Neural cell (in vitro differentiated cells): ENCODE data around the gene LY6G6F. TPM values are rescaled to one million over a fixed set of nuclear protein-coding genes. Genes with fewer than 3 reads are reported as not detected.

Source experiments
- H2AFZ ChIP-seq: fragments of 200-600, 300-800 bp; sonication (generic), shearing (Covaris generic); 2 replicates; pipeline ENCODE4 v1.6.0; 2014; ENCODE audit warnings: low read depth, mild to moderate bottlenecking, antibody characterized with exemption, low read length, moderate library complexity
- H3F3A ChIP-seq: fragments of 200-600 bp; shearing (Covaris generic); 2 replicates; pipeline ENCODE4 v1.6.1; 2016; ENCODE audit warnings: mild to moderate bottlenecking, moderate library complexity, mixed read lengths, antibody characterized with exemption, low read length; ENCODE audit not compliant: insufficient read depth, poor library complexity, severe bottlenecking
- H3K27ac ChIP-seq: fragments of 200-600, 300-800 bp; sonication (generic), shearing (Covaris generic); 2 replicates; pipeline ENCODE4 v1.5.1; 2014; ENCODE audit warnings: mild to moderate bottlenecking, low read length, moderate library complexity
- H3K27me3 ChIP-seq: fragments of 300-800, 200-600 bp; sonication (generic), shearing (Covaris generic); 2 replicates; pipeline ENCODE4 v1.6.0; 2014; ENCODE audit warnings: mild to moderate bottlenecking, low read depth, low read length, moderate library complexity; ENCODE audit not compliant: insufficient read depth
- H3K36me3 ChIP-seq: fragments of 300-800, 200-600 bp; sonication (generic), shearing (Covaris generic); 2 replicates; pipeline ENCODE4 v1.5.1; 2014; ENCODE audit warnings: mild to moderate bottlenecking, antibody characterized with exemption, low read length, moderate library complexity; ENCODE audit not compliant: insufficient read depth
- H3K4me2 ChIP-seq: fragments of 300-800, 200-600 bp; sonication (generic), shearing (Covaris generic); 2 replicates; pipeline ENCODE4 v1.6.0; 2014; ENCODE audit warnings: mild to moderate bottlenecking, low read length
- H3K4me3 ChIP-seq: fragments of 300-800, 200-600 bp; sonication (generic), shearing (Covaris generic); 2 replicates; pipeline ENCODE4 v1.5.1; 2014; ENCODE audit warnings: mild to moderate bottlenecking, low read length, moderate library complexity
- H3K79me2 ChIP-seq: fragments of 200-600 bp; shearing (Covaris generic); replicated peaks from 2 replicates; pipeline ENCODE4 v1.6.0; 2014; ENCODE audit warnings: mild to moderate bottlenecking, low read length, moderate library complexity; ENCODE audit not compliant: insufficient read depth
- H3K9ac ChIP-seq: fragments of 300-800, 200-600 bp; sonication (generic), shearing (Covaris generic); 2 replicates; pipeline ENCODE4 v1.6.1; 2016; ENCODE audit warnings: mild to moderate bottlenecking, low read length, mixed read lengths
- H3K9me2 ChIP-seq: fragments of 200-600 bp; shearing (Covaris generic); 2 replicates; pipeline ENCODE4 v1.6.1; 2016; ENCODE audit warnings: mild to moderate bottlenecking, low read length, mixed read lengths; ENCODE audit not compliant: insufficient read depth
- H3K9me3 ChIP-seq: fragments of 200-600, 300-800 bp; sonication (generic), shearing (Covaris generic); 2 replicates; pipeline ENCODE4 v1.6.1; 2016; ENCODE audit warnings: mild to moderate bottlenecking, mixed run types, low read length, moderate library complexity, mixed read lengths
- H4K20me1 ChIP-seq: fragments of 200-600 bp; shearing (Covaris generic); 2 replicates; pipeline ENCODE4 v1.6.1; 2016; ENCODE audit warnings: mild to moderate bottlenecking, mixed run types; ENCODE audit not compliant: insufficient read depth
- CTCF ChIP-seq: fragments of 450-650 bp; IDR thresholded peaks from 2 replicates; pipeline ENCODE4 v1.5.1; 2014; ENCODE audit warnings: antibody characterized with exemption, mild to moderate bottlenecking, moderate library complexity; ENCODE audit not compliant: poor library complexity, severe bottlenecking
- EP300 ChIP-seq: fragments of 450-650 bp; conservative IDR thresholded peaks from 2 replicates; pipeline ENCODE4 v1.6.1; 2014; ENCODE audit warnings: antibody characterized with exemption, mild to moderate bottlenecking, moderate library complexity; ENCODE audit not compliant: poor library complexity, severe bottlenecking
- EZH2 ChIP-seq: fragments of 200-600, 300-800 bp; shearing (Covaris generic), sonication (generic); IDR thresholded peaks from 2 replicates; pipeline ENCODE4 v1.6.1; 2014; ENCODE audit warnings: antibody characterized with exemption, low read length, borderline replicate concordance, mild to moderate bottlenecking; ENCODE audit not compliant: insufficient read depth, poor library complexity, severe bottlenecking
- MXI1 ChIP-seq: fragments of 450-650 bp; conservative IDR thresholded peaks from 2 replicates; pipeline ENCODE4 v1.6.1; 2014; ENCODE audit warnings: antibody characterized with exemption, mild to moderate bottlenecking; ENCODE audit not compliant: poor library complexity, severe bottlenecking
- POLR2AphosphoS5 ChIP-seq: IDR thresholded peaks from 2 replicates; pipeline ENCODE4 v1.6.1; 2012
- RAD21 ChIP-seq: fragments of 450-650 bp; conservative IDR thresholded peaks from 2 replicates; pipeline ENCODE4 v1.6.1; 2014; ENCODE audit warnings: antibody characterized with exemption, mild to moderate bottlenecking, moderate library complexity
- REST ChIP-seq: IDR thresholded peaks from 2 replicates; pipeline ENCODE4 v1.6.1; 2012; ENCODE audit warnings: borderline replicate concordance
- SMC3 ChIP-seq: fragments of 450-650 bp; conservative IDR thresholded peaks from 2 replicates; pipeline ENCODE4 v1.6.1; 2014; ENCODE audit warnings: antibody characterized with exemption, mild to moderate bottlenecking, moderate library complexity; ENCODE audit not compliant: poor library complexity
- TAF1 ChIP-seq: IDR thresholded peaks from 2 replicates; pipeline ENCODE4 v1.6.1; 2012; ENCODE audit warnings: low read depth
- polyA minus RNA-seq: library from RNA; depleted of rRNA, polyadenylated mRNA; stranded (reverse); fragments of >200 nt; gene quantifications from 2 replicates; pipeline ENCODE4 v1.2.3, GENCODE V29; 2014
- polyA plus RNA-seq: library from polyadenylated mRNA; depleted of rRNA; stranded (reverse); fragments of >200 nt; gene quantifications from 2 replicates; pipeline ENCODE4 v1.2.3, GENCODE V29; 2014

Gene LY6G6F
- polyA plus RNA-seq (not detected in 2 replicates), polyA minus RNA-seq (not detected in 2 replicates)

GRCh38 chr6:31706599-31706998 lies at the start of gene LY6G6F:
Gene LY6G6F (plus strand): TSS chr6:31706866. CDS start chr6:31706907, 41 bp downstream.
- no peak within 1 kb of the TSS for H2AFZ ChIP-seq
- H3K4me2 ChIP-seq: no peak within 1 kb of the TSS
- H3K27me3 ChIP-seq: no peaks in the 10 kb centered on the region
- no peak within 1 kb of the TSS for H3K9ac ChIP-seq
- H4K20me1 ChIP-seq: no peaks in the 10 kb centered on the region
- TF ChIP-seq RAD21: no peak
- no peak for TF ChIP-seq EP300
- TF ChIP-seq CTCF: no peak
- no peak for TF ChIP-seq MXI1
- TF ChIP-seq EZH2: no peak
- no peak for TF ChIP-seq SMC3
- TF ChIP-seq POLR2AphosphoS5: no peak
- no peak for TF ChIP-seq REST
- no peak for TF ChIP-seq TAF1
- H3F3A ChIP-seq: no peaks in the 10 kb centered on the region
- no peak within 1 kb of the TSS for H3K4me3 ChIP-seq
- H3K27ac ChIP-seq: no peak within 1 kb of the TSS
- H3K9me3 ChIP-seq: no peaks in the 10 kb centered on the region
- peaks cover 12% of the 10 kb centered on the region for H3K79me2 ChIP-seq
- no peaks in the 10 kb centered on the region for H3K9me2 ChIP-seq
- no peaks in the 10 kb centered on the region for H3K36me3 ChIP-seq

- no peak overlapping the region for H2AFZ ChIP-seq
- H3K4me3 ChIP-seq: peak overlapping the region; percentile 29
- peaks cover 21% of the 10 kb centered on the region for H3K79me2 ChIP-seq
- no peaks in the 10 kb centered on the region for H3K9me3 ChIP-seq
- no peaks in the 10 kb centered on the region for H3K27me3 ChIP-seq
- H3K9ac ChIP-seq: no peak overlapping the region
- TF ChIP-seq MXI1: no peak
- no peak for TF ChIP-seq TAF1
- H3K9me2 ChIP-seq: no peaks in the 10 kb centered on the region
- no peak overlapping the region for H3K4me2 ChIP-seq
- H4K20me1 ChIP-seq: no peaks in the 10 kb centered on the region
- no peak overlapping the region for H3K27ac ChIP-seq
- H3F3A ChIP-seq: peaks cover 3% of the 10 kb centered on the region
- no peaks in the 10 kb centered on the region for H3K36me3 ChIP-seq
These were observed 49.1 kb upstream of the LY6G6F start for GRCh38 chr6:31657406-31658157.
